Astrocyte of the spinal cord (primary cell): ENCODE measurements around the gene GLIS1.

ENCODE experiments used
- DNase-seq: peaks from one replicate; pipeline ENCODE4 v3.0.0; 2011; ENCODE audit warnings: low read depth, low spot score
- H3K4me3 ChIP-seq: 2 replicates; pipeline ENCODE4 v1.5.1; 2011; ENCODE audit warnings: low read depth, mild to moderate bottlenecking, low read length, moderate library complexity
- CTCF ChIP-seq: IDR thresholded peaks from 2 replicates; pipeline ENCODE4 v1.5.1; 2012; ENCODE audit warnings: low read depth, mild to moderate bottlenecking, low read length, inconsistent platforms
- in situ Hi-C: cut with HindIII; loops from 2 replicates; pipeline ENCODE4 v1.10.0; 2017; ENCODE audit warnings: low sequenced_read_pairs

Gene GLIS1

GRCh38 chr1:53594391-53595180 lies 144.4 kb downstream of the GLIS1 start:
- DNase-seq: no peak
- no peak for TF ChIP-seq CTCF
- H3K4me3 ChIP-seq: no peak overlapping the region
- in situ Hi-C loops: no loop called here

GRCh38 chr1:53593758-53594380 lies 145.1 kb downstream of the GLIS1 start:
- peak; percentile 48 for TF ChIP-seq CTCF
- in situ Hi-C loops: no loop called here

GRCh38 chr1:53592985-53593757 lies 145.8 kb downstream of the GLIS1 start:
- TF ChIP-seq CTCF: no peak
- H3K4me3 ChIP-seq: no peak overlapping the region
- in situ Hi-C loops: no loop called here
- no peak for DNase-seq

More at GRCh38 chr1:53593758-53594380, 145.1 kb downstream of the GLIS1 start:
- no peak for DNase-seq
- no peak overlapping the region for H3K4me3 ChIP-seq

GRCh38 chr1:53592521-53592982 lies 146.4 kb downstream of the GLIS1 start:
- in situ Hi-C loops: no loop called here
- peak; percentile 26 for TF ChIP-seq CTCF
- DNase-seq: peak; percentile 66
- no peak overlapping the region for H3K4me3 ChIP-seq

- in situ Hi-C loops: no loop called here
- no peak for DNase-seq
- H3K4me3 ChIP-seq: no peak overlapping the region
- no peak for TF ChIP-seq CTCF
Measured at GRCh38 chr1:53591924-53592323, 147.0 kb downstream of the GLIS1 start.

- no peak for TF ChIP-seq CTCF
- no peak overlapping the region for H3K4me3 ChIP-seq
- in situ Hi-C loops: no loop called here
- no peak for DNase-seq
Measured at GRCh38 chr1:53590531-53591515, 148.1 kb downstream of the GLIS1 start.
